ENCODE measurements around the gene RGS7.

Gene RGS7

DNA sequence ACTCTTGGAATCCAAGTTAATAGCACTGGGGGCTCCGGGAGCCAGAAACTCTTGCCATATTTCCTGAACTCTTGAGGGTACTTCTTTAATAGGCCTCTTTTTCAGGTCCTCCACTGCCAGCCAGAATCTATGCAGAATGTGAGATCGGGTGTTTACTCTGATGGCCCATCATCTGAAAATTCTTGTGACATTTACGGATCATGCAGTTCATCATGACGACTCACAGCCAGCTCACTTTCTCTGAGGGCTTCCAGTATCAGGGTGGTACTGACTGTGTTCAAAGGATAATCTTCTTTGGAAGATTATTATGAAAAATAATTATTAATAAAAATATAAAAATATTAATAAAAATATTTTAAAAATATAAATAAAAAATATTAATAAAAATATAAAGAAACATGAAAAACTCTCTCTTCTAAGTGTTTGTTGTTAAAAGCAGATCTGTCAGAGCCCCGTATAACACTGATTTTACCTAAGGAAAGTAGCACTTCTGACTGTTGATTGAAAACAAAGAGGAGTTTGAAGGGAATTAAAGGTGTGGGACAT lies 550.7 kb downstream of the RGS7 start:
- no peak overlapping the region for H3K4me3 ChIP-seq (ENCODE audit: control insufficient read depth, low read depth, low read length)
- TF ChIP-seq, protein P1, sequence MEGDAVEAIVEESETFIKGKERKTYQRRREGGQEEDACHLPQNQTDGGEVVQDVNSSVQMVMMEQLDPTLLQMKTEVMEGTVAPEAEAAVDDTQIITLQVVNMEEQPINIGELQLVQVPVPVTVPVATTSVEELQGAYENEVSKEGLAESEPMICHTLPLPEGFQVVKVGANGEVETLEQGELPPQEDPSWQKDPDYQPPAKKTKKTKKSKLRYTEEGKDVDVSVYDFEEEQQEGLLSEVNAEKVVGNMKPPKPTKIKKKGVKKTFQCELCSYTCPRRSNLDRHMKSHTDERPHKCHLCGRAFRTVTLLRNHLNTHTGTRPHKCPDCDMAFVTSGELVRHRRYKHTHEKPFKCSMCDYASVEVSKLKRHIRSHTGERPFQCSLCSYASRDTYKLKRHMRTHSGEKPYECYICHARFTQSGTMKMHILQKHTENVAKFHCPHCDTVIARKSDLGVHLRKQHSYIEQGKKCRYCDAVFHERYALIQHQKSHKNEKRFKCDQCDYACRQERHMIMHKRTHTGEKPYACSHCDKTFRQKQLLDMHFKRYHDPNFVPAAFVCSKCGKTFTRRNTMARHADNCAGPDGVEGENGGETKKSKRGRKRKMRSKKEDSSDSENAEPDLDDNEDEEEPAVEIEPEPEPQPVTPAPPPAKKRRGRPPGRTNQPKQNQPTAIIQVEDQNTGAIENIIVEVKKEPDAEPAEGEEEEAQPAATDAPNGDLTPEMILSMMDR (conservative IDR thresholded peaks at IDR 0.05; ENCODE audit: control insufficient read depth, insufficient read depth, low read depth, low read length): no peak

DNA sequence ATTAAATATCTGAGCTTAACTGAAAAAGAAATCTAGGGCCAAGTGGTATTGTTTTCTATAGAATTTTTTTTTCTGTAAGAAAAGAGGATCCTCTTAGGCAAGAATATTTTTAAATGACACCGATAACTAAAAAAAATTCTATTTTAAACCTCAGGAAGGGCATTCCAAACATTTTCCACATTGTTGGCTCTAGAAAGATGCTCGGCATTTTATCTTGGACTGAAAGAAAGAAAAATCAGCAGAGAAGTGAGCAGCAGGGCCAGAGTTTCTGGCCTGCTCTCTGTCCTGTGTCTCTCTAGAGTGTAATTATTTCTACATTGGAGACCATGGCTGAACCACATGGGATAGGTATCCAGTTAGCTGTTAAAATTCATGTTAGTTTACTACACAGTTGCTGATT lies 552.5 kb downstream of the RGS7 start:
- TF ChIP-seq, protein P1 (conservative IDR thresholded peaks at IDR 0.05; ENCODE audit: control insufficient read depth, insufficient read depth, low read depth, low read length): no peak
- DNase-seq (ENCODE audit: low read depth): no peak
- H3K4me3 ChIP-seq (ENCODE audit: control insufficient read depth, low read depth, low read length): no peak overlapping the region

More for the DNA sequence above, 550.7 kb downstream of the RGS7 start:
- DNase-seq (ENCODE audit: low read depth): peak; percentile 46

DNA sequence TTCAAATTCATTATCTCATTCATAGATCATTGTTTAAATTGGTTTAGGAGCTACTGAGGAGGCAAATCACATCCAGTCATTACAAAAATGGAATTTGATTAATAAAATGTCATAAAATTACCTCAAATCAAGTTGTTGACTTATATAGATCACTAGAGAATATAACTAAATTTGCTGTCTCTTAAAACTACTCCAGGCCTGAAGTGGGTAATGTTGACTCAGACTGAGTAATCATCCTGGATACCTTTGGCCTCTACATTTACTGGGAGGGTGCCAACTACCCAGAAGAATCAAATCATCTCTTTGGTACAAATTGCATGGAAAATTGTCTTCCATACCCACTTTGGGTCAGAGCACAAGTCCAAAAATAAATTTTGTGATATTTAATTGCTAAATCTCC lies 553.9 kb downstream of the RGS7 start:
- DNase-seq (ENCODE audit: low read depth): peak; percentile 88
- TF ChIP-seq, protein P1 (conservative IDR thresholded peaks at IDR 0.05; ENCODE audit: control insufficient read depth, insufficient read depth, low read depth, low read length): no peak
- H3K4me3 ChIP-seq (ENCODE audit: control insufficient read depth, low read depth, low read length): no peak overlapping the region

DNA sequence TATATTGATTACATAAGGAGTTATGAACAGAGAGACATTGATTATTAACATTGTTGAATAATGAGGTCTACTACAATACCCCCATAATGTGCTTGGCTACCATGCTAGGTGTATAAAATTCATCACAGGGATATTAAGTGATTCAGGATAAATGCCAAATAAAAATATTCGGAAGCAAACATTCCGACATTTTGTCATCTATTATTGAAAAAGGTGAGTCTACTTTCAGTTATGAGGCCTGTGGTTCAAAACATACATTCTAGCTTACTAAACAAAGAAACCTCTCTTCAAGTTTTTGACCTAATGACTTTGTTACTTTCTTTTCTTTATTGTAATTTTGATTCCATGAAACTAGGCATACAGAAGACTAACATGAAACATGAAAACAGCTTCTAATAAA lies 554.7 kb downstream of the RGS7 start:
- no peak for DNase-seq (ENCODE audit: low read depth)
- no peak overlapping the region for H3K4me3 ChIP-seq (ENCODE audit: control insufficient read depth, low read depth, low read length)
- TF ChIP-seq, protein P1 (conservative IDR thresholded peaks at IDR 0.05; ENCODE audit: control insufficient read depth, insufficient read depth, low read depth, low read length): no peak

DNA sequence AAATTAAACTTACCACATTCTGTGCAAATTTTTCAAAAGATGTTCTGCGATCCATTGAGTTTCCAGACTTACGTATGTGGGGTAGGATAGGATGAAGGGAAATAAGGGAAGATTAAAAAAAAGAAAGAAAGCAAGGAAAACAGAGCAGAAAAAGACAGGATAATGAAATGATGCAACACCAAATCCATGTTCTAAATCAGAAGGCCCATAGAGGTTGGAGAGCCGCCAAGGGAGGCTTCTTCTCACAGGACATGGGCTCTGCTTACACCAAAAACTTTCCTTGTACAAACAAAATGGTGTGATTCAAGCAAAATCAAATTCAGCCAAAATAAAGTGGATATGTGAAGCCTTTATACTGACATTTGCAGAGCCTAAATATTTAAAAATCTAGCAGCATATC lies 555.6 kb downstream of the RGS7 start:
- H3K4me3 ChIP-seq (ENCODE audit: control insufficient read depth, low read depth, low read length): no peak overlapping the region
- TF ChIP-seq, protein P1 (conservative IDR thresholded peaks at IDR 0.05; ENCODE audit: control insufficient read depth, insufficient read depth, low read depth, low read length): no peak
- peak; percentile 75 for DNase-seq (ENCODE audit: low read depth)

DNA sequence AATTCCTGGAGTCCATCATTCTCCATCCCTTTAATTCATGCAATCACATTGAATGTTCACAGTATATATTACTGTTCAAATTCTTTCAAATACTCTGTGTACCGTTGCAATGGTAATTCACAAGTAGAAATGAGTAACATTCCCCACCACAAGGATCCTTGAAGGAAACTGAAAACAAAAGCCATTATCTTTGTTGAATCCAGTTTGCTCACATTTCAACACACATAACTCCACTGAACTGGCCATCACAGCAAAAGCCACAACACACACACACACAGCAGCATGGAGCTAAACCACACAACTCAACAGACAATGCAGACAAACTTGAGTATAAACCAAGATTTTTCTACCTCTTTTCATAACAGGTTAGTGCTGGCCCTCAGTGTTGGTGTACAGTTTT lies 556.7 kb downstream of the RGS7 start:
- DNase-seq (ENCODE audit: low read depth): no peak
- no peak overlapping the region for H3K4me3 ChIP-seq (ENCODE audit: control insufficient read depth, low read depth, low read length)
- TF ChIP-seq, protein P1 (conservative IDR thresholded peaks at IDR 0.05; ENCODE audit: control insufficient read depth, insufficient read depth, low read depth, low read length): no peak

DNA sequence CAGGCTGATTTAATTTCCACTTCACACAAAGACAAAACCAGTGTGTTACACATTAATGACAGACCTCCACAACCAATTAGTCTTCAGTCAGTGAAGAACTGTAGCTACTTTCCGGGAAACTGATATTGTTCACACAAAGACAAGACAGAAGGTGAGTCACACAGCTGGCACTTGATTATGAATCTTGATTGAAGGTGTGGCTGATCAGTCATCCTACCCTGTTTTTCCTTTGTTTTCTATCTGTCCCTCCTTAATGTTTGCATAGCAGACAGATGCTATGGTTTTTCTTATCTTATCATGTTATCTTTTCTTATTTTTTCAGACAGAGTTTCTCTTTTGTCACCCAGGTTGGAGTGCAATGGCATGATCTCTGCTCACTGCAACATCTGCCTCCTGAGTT lies 560.0 kb downstream of the RGS7 start:
- TF ChIP-seq, protein P1 (conservative IDR thresholded peaks at IDR 0.05; ENCODE audit: control insufficient read depth, insufficient read depth, low read depth, low read length): no peak
- peak; percentile 51 for DNase-seq (ENCODE audit: low read depth)
- no peak overlapping the region for H3K4me3 ChIP-seq (ENCODE audit: control insufficient read depth, low read depth, low read length)
